ENCODE results near the gene ELF3.

GRCh38 chr1:202017749-202018467 lies 7.5 kb downstream of the ELF3 start:
- TF ChIP-seq GATA2 (IDR thresholded peaks at IDR 0.05; ENCODE audit: low read depth, low read length): no peak
- TF ChIP-seq GATA3 (IDR thresholded peaks at IDR 0.05; ENCODE audit: low read depth, low read length): no peak

Data from SH-SY5Y (cell line).